Measurements from ENCODE around the gene KRTAP10-11.

KRTAP10-11 gene

DNA sequence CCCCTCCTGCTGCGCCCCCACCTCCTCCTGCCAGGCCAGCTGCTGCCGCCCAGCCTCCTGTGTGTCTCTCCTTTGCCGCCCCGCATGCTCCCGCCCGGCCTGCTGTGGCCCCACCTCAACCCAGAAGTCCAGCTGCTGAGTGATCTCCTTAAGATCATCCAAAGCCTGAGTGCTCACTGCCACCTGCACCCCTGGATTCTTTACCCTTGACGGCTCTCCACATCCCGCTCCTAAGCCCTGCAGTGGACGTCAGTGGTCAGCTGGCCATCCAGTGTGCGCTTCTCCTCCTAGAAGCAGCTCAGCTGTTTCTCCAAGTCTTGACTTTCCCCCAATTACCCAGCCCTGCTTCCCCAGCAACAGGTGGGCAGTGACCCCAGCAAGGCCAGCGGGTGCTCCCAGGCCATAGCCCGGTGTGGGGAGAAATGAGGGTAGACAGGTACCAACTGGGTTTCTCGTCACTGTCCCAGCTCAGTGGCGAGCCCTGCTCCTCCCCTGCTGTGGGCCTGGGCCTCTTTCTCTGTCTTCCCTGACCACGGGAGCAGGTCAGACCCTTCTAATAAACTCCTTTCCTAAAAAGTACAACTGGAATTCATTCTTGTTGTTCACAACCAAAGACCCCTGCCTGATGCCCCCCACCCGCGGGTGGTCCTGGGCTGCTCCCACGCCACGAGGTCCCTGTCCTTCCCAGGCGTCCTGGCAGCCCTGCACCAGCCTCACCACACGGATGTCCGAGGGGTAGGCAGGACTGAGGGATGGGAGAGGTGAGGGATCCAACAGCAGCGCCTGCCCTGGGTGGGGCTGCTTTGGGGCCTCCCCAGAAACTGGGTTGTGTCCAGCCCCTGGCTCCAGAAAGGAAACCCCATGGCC is 44.4 kb upstream of the KRTAP10-11 start:
- H3K4me3 ChIP-seq (ENCODE audit: low read depth, low read length) = no peak overlapping the region
- TF ChIP-seq, protein P1, sequence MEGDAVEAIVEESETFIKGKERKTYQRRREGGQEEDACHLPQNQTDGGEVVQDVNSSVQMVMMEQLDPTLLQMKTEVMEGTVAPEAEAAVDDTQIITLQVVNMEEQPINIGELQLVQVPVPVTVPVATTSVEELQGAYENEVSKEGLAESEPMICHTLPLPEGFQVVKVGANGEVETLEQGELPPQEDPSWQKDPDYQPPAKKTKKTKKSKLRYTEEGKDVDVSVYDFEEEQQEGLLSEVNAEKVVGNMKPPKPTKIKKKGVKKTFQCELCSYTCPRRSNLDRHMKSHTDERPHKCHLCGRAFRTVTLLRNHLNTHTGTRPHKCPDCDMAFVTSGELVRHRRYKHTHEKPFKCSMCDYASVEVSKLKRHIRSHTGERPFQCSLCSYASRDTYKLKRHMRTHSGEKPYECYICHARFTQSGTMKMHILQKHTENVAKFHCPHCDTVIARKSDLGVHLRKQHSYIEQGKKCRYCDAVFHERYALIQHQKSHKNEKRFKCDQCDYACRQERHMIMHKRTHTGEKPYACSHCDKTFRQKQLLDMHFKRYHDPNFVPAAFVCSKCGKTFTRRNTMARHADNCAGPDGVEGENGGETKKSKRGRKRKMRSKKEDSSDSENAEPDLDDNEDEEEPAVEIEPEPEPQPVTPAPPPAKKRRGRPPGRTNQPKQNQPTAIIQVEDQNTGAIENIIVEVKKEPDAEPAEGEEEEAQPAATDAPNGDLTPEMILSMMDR (IDR thresholded peaks at IDR 0.05) = no peak
- no peaks in the 10 kb centered on the region for H3K4me1 ChIP-seq
- H3K27ac ChIP-seq = no peak overlapping the region
- no peaks in the 10 kb centered on the region for H3K36me3 ChIP-seq (ENCODE audit: control insufficient read depth, insufficient read depth, low read length)
- no peaks in the 10 kb centered on the region for H3K27me3 ChIP-seq (ENCODE audit: control insufficient read depth, insufficient read depth, low read length)
- H3K9me3 ChIP-seq (ENCODE audit: control insufficient read depth, low read length) = no peaks in the 10 kb centered on the region
- no peak overlapping the region for H3K9ac ChIP-seq
- H3K79me2 ChIP-seq = no peaks in the 10 kb centered on the region
- no peak overlapping the region for H2AFZ ChIP-seq
- H3K4me2 ChIP-seq (ENCODE audit: low read length) = no peak overlapping the region

GRCh38 chr21:44602463-44602850 is 43.8 kb upstream of the KRTAP10-11 start:
- no peaks in the 10 kb centered on the region for H3K36me3 ChIP-seq (ENCODE audit: control insufficient read depth, insufficient read depth, low read length)
- no peaks in the 10 kb centered on the region for H3K9me3 ChIP-seq (ENCODE audit: control insufficient read depth, low read length)
- H2AFZ ChIP-seq = no peak overlapping the region
- H3K4me1 ChIP-seq = no peaks in the 10 kb centered on the region
- H3K27me3 ChIP-seq (ENCODE audit: control insufficient read depth, insufficient read depth, low read length) = no peaks in the 10 kb centered on the region
- TF ChIP-seq, protein P1 (IDR thresholded peaks at IDR 0.05) = no peak
- H3K4me3 ChIP-seq (ENCODE audit: low read depth, low read length) = no peak overlapping the region
- H3K4me2 ChIP-seq (ENCODE audit: low read length) = no peak overlapping the region
- H3K27ac ChIP-seq = no peak overlapping the region
- no peaks in the 10 kb centered on the region for H3K79me2 ChIP-seq
- H3K9ac ChIP-seq = no peak overlapping the region

DNA sequence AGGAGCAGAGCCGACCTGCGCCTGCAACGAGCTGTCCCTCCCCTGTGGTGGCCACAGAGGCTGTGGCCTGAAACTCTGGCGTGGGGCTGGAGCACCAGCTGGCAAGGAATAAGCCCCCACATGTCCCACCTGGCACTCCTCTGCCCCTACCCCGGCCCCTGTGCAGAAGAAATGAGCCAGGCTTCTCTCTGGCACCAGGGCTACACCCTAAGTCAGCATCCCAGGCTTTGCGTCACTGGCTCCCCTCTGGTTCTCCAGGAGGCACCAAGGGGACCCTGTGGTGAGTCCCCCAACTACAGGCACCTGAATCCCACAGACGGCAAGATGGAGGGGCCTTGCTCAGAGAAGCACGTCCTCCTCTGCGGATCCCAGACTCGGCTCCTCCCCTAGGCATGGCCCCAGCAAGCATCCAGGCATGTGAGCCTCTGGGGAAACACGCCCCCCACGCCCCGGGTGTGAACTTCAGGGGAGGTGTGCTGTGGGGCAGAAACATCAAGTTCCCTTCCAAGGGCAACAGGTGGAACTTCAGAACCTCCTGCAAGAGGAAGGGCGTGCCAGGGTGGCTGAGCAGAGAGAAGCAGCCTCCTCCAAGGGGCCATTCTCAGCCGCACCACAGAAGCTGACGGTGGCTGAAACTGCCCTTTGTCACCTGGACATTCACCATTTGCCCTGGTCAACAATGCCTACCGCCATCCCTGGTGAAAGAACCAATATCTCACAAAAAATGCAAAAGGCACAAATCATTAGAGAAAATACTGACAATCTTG is 42.9 kb upstream of the KRTAP10-11 start:
- Histone ChIP-seq H3K4me3 (ENCODE audit: low read depth, low read length) (no peak overlapping the region), H2AFZ (no peak overlapping the region), H3K36me3 (ENCODE audit: control insufficient read depth, insufficient read depth, low read length) (no peaks in the 10 kb centered on the region), H3K9me3 (ENCODE audit: control insufficient read depth, low read length) (no peaks in the 10 kb centered on the region), H3K27ac (no peak overlapping the region), H3K4me1 (no peaks in the 10 kb centered on the region), H3K79me2 (no peaks in the 10 kb centered on the region), H3K9ac (no peak overlapping the region), H3K4me2 (ENCODE audit: low read length) (no peak overlapping the region), H3K27me3 (ENCODE audit: control insufficient read depth, insufficient read depth, low read length) (no peaks in the 10 kb centered on the region)
- TF ChIP-seq, protein P1 (IDR thresholded peaks at IDR 0.05) = no peak

- Histone ChIP-seq H3K4me1 (no peaks in the 10 kb centered on the region), H3K4me3 (ENCODE audit: low read depth, low read length) (no peak overlapping the region), H3K4me2 (ENCODE audit: low read length) (no peak overlapping the region), H3K9ac (no peak overlapping the region), H2AFZ (no peak overlapping the region), H3K9me3 (ENCODE audit: control insufficient read depth, low read length) (no peaks in the 10 kb centered on the region), H3K79me2 (no peaks in the 10 kb centered on the region), H3K27ac (no peak overlapping the region), H3K27me3 (ENCODE audit: control insufficient read depth, insufficient read depth, low read length) (no peaks in the 10 kb centered on the region), H3K36me3 (ENCODE audit: control insufficient read depth, insufficient read depth, low read length) (no peaks in the 10 kb centered on the region)
- TF ChIP-seq, protein P1 (IDR thresholded peaks at IDR 0.05) = no peak
Observed at GRCh38 chr21:44603911-44604310, 42.3 kb upstream of the KRTAP10-11 start.

Measured in parathyroid adenoma (tissue), 2 donors.